ENCODE measurements around the gene CD52.

DNA sequence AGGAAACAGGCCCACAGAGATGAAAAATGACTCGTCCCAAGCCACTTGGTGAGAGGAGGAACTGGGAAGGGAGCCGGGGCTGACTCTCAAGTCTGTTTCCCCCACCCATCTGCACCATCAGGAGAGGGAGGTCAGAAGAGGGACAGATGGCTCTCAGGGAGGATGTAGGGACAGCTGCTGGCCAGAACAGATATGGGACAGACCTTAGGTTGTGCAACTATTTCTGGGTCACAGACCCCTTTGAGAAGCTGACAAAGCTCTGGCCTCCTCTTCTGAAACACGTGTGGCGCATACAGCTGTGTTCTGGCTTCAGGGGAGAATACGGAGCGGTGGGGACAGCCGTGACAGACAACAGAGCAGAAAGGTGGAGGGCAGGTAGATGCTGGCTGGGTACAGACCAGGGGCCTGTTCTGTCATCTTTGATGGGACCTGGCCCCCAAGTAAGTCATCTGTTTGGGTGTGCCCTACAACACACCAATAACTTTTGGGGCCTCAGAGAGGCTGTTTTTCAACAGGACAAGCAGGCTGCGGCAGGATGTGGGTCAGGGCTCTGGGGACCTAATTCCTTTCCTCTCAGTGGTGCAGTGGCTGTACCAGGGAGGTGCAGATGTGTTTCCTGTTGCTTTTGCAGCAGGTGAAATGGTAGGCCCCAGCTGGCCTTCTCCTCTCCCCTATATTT is 30.6 kb upstream of the CD52 start:
- TF ChIP-seq, protein P1, sequence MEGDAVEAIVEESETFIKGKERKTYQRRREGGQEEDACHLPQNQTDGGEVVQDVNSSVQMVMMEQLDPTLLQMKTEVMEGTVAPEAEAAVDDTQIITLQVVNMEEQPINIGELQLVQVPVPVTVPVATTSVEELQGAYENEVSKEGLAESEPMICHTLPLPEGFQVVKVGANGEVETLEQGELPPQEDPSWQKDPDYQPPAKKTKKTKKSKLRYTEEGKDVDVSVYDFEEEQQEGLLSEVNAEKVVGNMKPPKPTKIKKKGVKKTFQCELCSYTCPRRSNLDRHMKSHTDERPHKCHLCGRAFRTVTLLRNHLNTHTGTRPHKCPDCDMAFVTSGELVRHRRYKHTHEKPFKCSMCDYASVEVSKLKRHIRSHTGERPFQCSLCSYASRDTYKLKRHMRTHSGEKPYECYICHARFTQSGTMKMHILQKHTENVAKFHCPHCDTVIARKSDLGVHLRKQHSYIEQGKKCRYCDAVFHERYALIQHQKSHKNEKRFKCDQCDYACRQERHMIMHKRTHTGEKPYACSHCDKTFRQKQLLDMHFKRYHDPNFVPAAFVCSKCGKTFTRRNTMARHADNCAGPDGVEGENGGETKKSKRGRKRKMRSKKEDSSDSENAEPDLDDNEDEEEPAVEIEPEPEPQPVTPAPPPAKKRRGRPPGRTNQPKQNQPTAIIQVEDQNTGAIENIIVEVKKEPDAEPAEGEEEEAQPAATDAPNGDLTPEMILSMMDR (IDR thresholded peaks at IDR 0.05) = no peak
- TF ChIP-seq POLR2A (IDR thresholded peaks at IDR 0.05) = peak in 1 of 4 donors; percentile 20
